ENCODE data around the gene RGS10. TPM values are rescaled to one million over a fixed set of nuclear protein-coding genes. Genes with fewer than 3 reads are reported as not detected.

Gene RGS10
- total and polyA plus RNA-seq, 9 of the 15 experiments (the other 6 are each of a cell fraction or from before 2014, with no cell fraction given): 31.9 to 123 (median 62.1) TPM

GRCh38 chr10:119455609-119456434 lies 86.7 kb downstream of the RGS10 start:
- BruUV-seq (replicated peaks): no TSS peak
- no peaks in the 10 kb centered on the region for H3K9me1 ChIP-seq (ENCODE audit: control insufficient read depth, insufficient read depth, low read length)
- POLR2A ChIA-PET: interaction anchor here (0.6 kb wide), 1 partner anchor 75 kb away, joined by 3 read pairs; no protein-coding TSS in a partner anchor
- no peaks in the 10 kb centered on the region for H3K79me2 ChIP-seq (ENCODE audit: control insufficient read depth, insufficient read depth, low read length)
- no peak overlapping the region for H3K4me3 ChIP-seq
- intact Hi-C loops (cut with micrococcal nuclease) (no loop called here), in situ Hi-C loops (cut with MboI) (no loop called here)
- TF ChIP-seq SMAD3 (CRISPR knock-in tag; conservative IDR thresholded peaks at IDR 0.05) (no peak), ZFP36 (IDR thresholded peaks at IDR 0.05; ENCODE audit: low read depth, low read length, partially characterized antibody) (no peak), BDP1 (IDR thresholded peaks at IDR 0.05; ENCODE audit: insufficient read depth, insufficient read length) (no peak), KDM1A (IDR thresholded peaks at IDR 0.05) (no peak), ZNF324 (CRISPR knock-in tag; IDR thresholded peaks at IDR 0.05) (no peak), TCF7 (IDR thresholded peaks at IDR 0.05; ENCODE audit: borderline replicate concordance) (no peak), PCBP2 (IDR thresholded peaks at IDR 0.05; ENCODE audit: low read depth, low read length, poor library complexity, severe bottlenecking) (no peak), DACH1 (IDR thresholded peaks at IDR 0.05; ENCODE audit: partially characterized antibody) (no peak), ILF3 (IDR thresholded peaks at IDR 0.05; ENCODE audit: borderline replicate concordance) (no peak), TAF15 (IDR thresholded peaks at IDR 0.05; ENCODE audit: low read depth, low read length) (no peak), NCOA4 (IDR thresholded peaks at IDR 0.05; ENCODE audit: partially characterized antibody) (no peak), SIN3A (IDR thresholded peaks at IDR 0.05; ENCODE audit: borderline replicate concordance in 2 of 2, control insufficient read depth in 1 of 2, low read depth in 2 of 2, low read length in 2 of 2) (no peak), CAMTA2 (CRISPR knock-in tag; conservative IDR thresholded peaks at IDR 0.05) (no peak), YBX1 (IDR thresholded peaks at IDR 0.05) (no peak), FOXK2 (conservative IDR thresholded peaks at IDR 0.05 in 1 of 2, IDR thresholded peaks at IDR 0.05 in 1 of 2; ENCODE audit: low read depth in 2 of 2) (no peak), ZZZ3 (IDR thresholded peaks at IDR 0.05) (no peak)
- TF ChIP-seq, protein P1, sequence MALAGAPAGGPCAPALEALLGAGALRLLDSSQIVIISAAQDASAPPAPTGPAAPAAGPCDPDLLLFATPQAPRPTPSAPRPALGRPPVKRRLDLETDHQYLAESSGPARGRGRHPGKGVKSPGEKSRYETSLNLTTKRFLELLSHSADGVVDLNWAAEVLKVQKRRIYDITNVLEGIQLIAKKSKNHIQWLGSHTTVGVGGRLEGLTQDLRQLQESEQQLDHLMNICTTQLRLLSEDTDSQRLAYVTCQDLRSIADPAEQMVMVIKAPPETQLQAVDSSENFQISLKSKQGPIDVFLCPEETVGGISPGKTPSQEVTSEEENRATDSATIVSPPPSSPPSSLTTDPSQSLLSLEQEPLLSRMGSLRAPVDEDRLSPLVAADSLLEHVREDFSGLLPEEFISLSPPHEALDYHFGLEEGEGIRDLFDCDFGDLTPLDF (CRISPR knock-in tag; IDR thresholded peaks at IDR 0.05): no peak
- TF ChIP-seq, protein P2, sequence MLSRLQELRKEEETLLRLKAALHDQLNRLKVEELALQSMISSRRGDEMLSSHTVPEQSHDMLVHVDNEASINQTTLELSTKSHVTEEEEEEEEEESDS (CRISPR knock-in tag; IDR thresholded peaks at IDR 0.05): no peak
- H3K27ac ChIP-seq (ENCODE audit: extremely low read depth, low read depth, low read length): no peak overlapping the region
- H3K36me3 ChIP-seq (ENCODE audit: control insufficient read depth, insufficient read depth, low read length): no peaks in the 10 kb centered on the region
- H3K4me2 ChIP-seq (ENCODE audit: insufficient read depth, low read length): no peak overlapping the region
- H3K9ac ChIP-seq (ENCODE audit: insufficient read depth in 1 of 2, low read depth in 2 of 2, low read length in 2 of 2): no peak overlapping the region
- H2AFZ ChIP-seq (ENCODE audit: low read depth, low read length): no peak overlapping the region
- DNase-seq (ENCODE audit: extremely low read depth in 1 of 4, low spot score in 3 of 4) (no peak), ATAC-seq (no peak), FAIRE-seq (no peak)
- CTCF ChIA-PET (ENCODE audit: low intra/inter-chr PET ratio): no interaction called here
- H3K9me3 ChIP-seq (replicated peaks; ENCODE audit: control insufficient read depth, insufficient read depth, low read depth, low read length): no peaks in the 10 kb centered on the region
- peaks cover 0 to 8% of the 10 kb centered on the region in 2 experiments; a peak in 2 of 5 replicates for H3K4me1 ChIP-seq (replicated peaks in 1 of 2; ENCODE audit: control insufficient read depth in 2 of 2, insufficient read depth in 2 of 2, low read length in 2 of 2)
- WGBS (ENCODE audit: insufficient coverage, low coverage, missing lambda C conversion rate): 23% methylated on average over 12 of the region's 23 CpGs
- no peaks in the 10 kb centered on the region for H4K20me1 ChIP-seq (replicated peaks; ENCODE audit: control insufficient read depth, insufficient read depth, low read length)
- H3K27me3 ChIP-seq (ENCODE audit: control insufficient read depth in 2 of 2, insufficient read depth in 2 of 2, low read length in 2 of 2): peaks cover 0 to 33% of the 10 kb centered on the region in 2 experiments; a peak in 3 of 5 replicates
